Gastrocnemius medialis (tissue), 4 donors: ENCODE data around the gene B4GALT5.

ENCODE experiments used
- CTCF ChIP-seq, 5 experiments: fragments of 450-650 bp in 3 of 5; fragments of 200-600 bp in 2 of 5; sonication (generic) in 2 of 5; IDR thresholded peaks in 4 of 5; conservative IDR thresholded peaks in 1 of 5; 1 replicate in 4 of 5; 2 replicates in 1 of 5; pipeline ENCODE4 v1.5.1; 2016 to 2019; ENCODE audit warnings: antibody characterized with exemption in 5 of 5, mild to moderate bottlenecking in 3 of 5, moderate library complexity in 3 of 5
- POLR2A ChIP-seq, 2 donors: fragments of 450-650 bp; IDR thresholded peaks; one replicate each; pipeline ENCODE4 v1.6.1; 2017; ENCODE audit warnings: antibody characterized with exemption in 2 of 2, mild to moderate bottlenecking in 2 of 2, moderate library complexity in 2 of 2

- TF ChIP-seq CTCF (IDR thresholded peaks at IDR 0.05 in 4 of 5, conservative IDR thresholded peaks at IDR 0.05 in 1 of 5), result no peak
- TF ChIP-seq POLR2A (IDR thresholded peaks at IDR 0.05), result no peak
Measured at GRCh38 chr20:49751397-49751736, 37.7 kb upstream of the B4GALT5 start.
